GM18526 (cell line): ENCODE measurements around the gene MARCKS.

ENCODE experiments used
- POLR2A ChIP-seq: IDR thresholded peaks from 3 replicates; pipeline ENCODE4 v1.6.1; 2011; ENCODE audit not compliant: insufficient read length; ENCODE audit errors: extremely low read depth

The MARCKS gene

GRCh38 chr6:113856625-113857555 lies at the start of gene MARCKS:
Gene MARCKS, plus strand, starts transcription at chr6:113857345. Its CDS starts 401 bp downstream, at chr6:113857746.
- TF ChIP-seq POLR2A = peak; percentile 40

DNA sequence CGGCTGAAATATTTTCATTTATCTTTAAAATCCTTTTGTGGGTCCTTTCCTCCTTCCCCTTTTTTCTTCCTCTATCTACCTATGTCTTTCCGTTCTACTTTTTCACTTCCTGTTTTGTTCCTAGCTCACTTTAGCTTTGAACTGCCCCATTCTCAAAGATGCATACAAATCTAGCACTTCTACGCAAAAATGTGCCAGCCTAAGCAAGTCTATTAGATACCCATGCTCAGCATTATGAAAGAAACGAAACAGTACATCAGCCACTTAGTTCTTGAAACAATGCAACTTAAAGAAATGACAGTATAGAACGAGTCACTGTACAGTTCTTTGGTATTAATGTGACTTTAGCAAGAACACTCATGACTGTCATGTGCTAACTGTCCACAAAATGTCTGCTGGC lies 47.3 kb upstream of the MARCKS start:
- TF ChIP-seq POLR2A = no peak

DNA sequence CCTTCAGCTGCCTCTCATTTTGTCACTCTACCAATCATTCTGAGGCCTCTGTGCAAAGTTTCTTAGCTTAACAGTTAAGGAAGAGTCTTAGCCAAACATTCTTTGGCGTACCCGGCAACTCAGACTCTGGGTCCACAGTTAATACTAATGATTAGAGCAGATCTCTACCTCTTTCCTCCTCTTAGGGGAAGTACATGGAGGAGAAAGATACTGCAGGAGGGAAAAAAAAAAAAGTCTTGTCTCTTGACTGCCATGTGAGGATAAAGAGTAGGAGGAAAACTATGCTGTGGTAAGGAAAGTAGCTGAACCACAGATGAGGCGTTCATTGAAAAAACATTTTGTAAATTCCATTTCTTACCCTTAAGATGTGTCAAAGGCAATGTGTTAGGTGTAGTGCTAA lies 44.0 kb upstream of the MARCKS start:
- no peak for TF ChIP-seq POLR2A

DNA sequence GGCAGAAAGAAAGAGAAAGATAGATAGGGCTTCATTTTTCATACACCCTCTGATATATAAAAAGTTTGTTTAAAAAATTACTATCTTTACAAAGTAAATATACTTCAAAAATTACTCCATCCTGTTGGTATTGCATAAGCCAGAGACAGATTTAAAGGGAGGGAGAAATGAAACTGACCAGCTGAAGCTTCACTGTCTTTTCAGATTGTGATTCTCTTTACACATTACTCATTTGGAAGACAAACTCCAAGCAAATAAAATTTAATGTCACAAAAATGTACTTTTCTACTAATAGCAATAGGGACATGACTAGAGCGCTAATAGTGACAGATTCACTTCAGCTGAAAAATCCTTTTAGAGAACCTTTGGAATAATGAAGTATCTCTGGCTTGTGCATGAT lies 38.6 kb upstream of the MARCKS start:
- no peak for TF ChIP-seq POLR2A

DNA sequence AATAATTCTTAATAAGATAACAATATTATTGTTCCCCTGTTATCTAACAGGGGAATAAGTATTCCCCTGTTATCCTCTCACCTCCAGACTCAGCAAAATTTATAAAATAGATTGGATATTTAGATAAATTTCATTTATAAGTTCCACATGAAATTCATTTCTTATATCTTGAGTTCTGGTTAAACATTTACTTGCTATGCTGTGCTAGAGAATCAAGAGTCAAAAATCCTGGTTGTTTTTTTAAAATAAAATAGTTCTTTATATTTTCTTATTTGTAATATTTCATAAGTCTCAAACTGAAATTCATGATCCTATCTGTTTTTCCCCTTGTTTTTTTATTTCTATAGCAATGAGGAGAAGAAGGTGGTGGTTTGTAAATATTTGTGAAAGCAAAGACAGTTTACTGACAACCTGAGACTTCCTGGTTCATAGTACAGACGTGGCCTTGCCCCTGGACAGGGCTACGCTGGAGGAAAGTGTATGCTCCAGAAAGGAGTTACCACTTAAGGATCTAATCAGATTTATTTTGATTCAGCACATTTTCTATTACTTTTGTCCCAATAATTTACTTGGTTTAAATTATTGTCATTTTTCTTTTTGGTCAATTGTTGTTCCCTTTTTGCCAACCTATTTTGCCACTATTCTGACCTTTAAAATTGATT lies 37.8 kb upstream of the MARCKS start:
- TF ChIP-seq POLR2A = no peak

DNA sequence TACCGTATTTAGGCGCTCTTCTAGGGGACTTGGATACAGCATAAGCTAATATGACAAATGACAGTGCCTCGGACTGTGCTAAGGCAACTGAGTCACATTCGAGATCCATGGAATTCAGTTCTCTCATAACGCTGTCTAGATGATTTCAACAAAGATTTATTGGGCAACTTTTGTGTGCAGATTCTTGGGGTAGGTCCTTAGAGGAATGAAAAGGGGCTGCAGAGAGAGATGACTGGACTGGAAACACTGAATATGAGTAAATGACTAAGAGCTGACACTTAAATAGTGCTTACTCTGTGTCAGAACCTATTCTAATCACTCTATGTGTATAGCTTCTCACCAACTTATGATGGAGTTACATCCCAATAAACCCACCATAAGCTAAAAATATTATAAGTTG lies 36.4 kb upstream of the MARCKS start:
- no peak for TF ChIP-seq POLR2A

GRCh38 chr6:113821445-113821844 lies 35.7 kb upstream of the MARCKS start:
- TF ChIP-seq POLR2A = no peak

GRCh38 chr6:113823916-113824315 lies 33.2 kb upstream of the MARCKS start:
- no peak for TF ChIP-seq POLR2A

DNA sequence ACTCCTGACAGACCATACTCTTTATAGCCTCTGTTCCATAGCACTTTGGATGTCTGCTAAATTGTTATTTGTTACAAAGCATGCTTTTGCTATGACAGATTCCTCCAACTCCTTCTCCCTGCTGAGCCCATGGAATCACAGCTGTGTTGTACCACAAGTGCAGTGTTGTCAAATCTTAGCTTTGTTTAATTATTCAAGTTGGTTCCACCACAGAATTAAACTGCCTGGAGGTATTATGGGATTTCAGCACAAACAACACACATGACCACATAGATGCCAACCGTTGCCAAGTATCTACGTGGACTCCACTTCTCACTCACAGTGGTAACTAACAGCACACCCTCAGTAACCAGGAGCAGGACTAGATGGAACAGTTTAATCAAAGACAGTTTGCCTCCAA lies 32.7 kb upstream of the MARCKS start:
- no peak for TF ChIP-seq POLR2A

GRCh38 chr6:113824866-113825265 lies 32.3 kb upstream of the MARCKS start:
- TF ChIP-seq POLR2A = no peak

GRCh38 chr6:113825781-113826180 lies 31.4 kb upstream of the MARCKS start:
- TF ChIP-seq POLR2A = no peak

DNA sequence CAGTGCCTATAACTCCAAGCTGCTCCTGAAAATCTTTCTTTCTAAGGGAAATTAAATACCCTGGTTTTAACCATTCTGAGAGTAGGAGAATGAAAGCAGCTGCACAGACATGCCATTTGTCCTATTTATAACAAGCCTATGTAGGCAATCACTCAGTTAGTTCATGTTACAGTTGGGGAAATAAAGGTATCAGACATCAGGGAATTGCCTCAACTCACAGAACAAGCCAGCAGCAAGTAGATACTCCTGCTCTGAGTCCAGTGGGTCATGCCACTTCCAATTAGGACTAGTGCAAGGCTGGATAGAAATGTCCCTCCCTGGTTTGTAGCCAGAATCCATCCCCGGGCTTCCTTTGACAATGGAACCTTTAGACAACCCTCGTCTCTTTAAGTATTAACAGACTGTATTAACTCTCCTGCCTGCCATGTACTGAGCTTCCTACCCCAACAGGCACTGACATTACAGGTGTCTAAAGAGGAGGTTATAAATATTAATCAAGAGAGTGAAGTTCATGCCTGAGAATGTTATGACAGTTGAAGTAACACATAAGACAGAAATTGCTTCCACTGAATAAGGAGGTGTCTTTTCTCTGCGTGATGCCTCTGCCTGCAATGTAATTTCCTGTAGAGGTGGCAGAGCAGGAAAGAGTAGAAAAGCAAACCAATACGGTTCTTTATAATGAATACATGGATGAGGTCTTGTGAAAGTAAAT lies 28.0 kb upstream of the MARCKS start:
- TF ChIP-seq POLR2A = no peak

DNA sequence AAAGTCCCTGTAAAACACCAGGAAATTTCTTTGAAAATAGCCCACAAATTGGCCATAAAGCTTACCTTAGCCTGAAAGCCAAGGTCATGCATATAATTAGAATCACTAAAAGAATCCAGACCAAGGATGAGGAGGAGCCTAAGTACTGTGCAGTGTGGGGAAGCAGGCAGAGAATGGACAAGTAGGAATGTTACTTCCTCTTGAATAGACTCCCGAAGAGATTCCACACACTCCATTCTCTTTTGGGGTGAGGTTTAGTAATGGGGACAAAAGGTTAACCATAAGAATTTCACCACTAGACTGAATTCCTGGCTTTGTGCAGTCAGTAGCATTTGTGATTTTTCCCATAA lies 27.5 kb upstream of the MARCKS start:
- TF ChIP-seq POLR2A = no peak

DNA sequence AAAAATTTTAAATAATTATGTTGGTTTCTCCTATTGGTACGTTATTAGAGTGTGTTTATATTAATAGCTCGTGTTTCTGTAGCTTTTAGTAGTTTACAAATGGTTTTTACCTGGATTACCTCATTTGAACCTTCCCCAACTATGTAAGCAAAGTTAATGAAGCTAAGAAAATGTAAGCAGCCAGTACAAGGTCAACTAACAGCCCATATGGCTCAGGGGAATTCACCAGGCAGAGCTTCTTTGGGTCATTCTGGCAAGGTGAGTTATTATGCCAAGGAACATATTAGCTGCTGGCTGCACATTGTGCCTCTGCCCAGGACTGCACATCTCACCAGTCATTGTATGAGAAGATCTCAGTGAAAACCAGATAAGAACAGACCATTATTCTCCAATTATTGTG lies 27.0 kb upstream of the MARCKS start:
- no peak for TF ChIP-seq POLR2A

GRCh38 chr6:113833537-113833936 lies 23.6 kb upstream of the MARCKS start:
- no peak for TF ChIP-seq POLR2A

- TF ChIP-seq POLR2A = no peak
Measured at GRCh38 chr6:113837170-113837569, 20.0 kb upstream of the MARCKS start.
